SJCRH30 (cell line): Measurements from ENCODE around the gene ARG2. TPM values are rescaled to one million over a fixed set of nuclear protein-coding genes. Genes with fewer than 3 reads are reported as not detected.

Source experiments
- DNase-seq, 2 experiments: peaks; one replicate each; pipeline ENCODE4 v3.0.0-alpha.2; 2015 to 2020
- H3K27ac ChIP-seq: fragments of 250-450 bp; sonication (Bioruptor Pico); 2 replicates; pipeline ENCODE4 v1.5.1; 2020; ENCODE audit warnings: mild to moderate bottlenecking, moderate library complexity
- H3K27me3 ChIP-seq: fragments of 250-450 bp; sonication (Bioruptor Pico); 2 replicates; pipeline ENCODE4 v1.5.1; 2020; ENCODE audit warnings: mild to moderate bottlenecking, moderate library complexity
- H3K36me3 ChIP-seq: fragments of 250-450 bp; sonication (Bioruptor Pico); 2 replicates; pipeline ENCODE4 v1.5.1; 2020; ENCODE audit warnings: mild to moderate bottlenecking, moderate library complexity
- H3K4me1 ChIP-seq: fragments of 250-450 bp; sonication (Bioruptor Pico); 2 replicates; pipeline ENCODE4 v1.5.1; 2020; ENCODE audit warnings: mild to moderate bottlenecking, moderate library complexity
- H3K4me3 ChIP-seq: fragments of 250-450 bp; sonication (Bioruptor Pico); 2 replicates; pipeline ENCODE4 v1.5.1; 2020; ENCODE audit warnings: mild to moderate bottlenecking, moderate library complexity
- H3K9me3 ChIP-seq: fragments of 250-450 bp; sonication (Bioruptor Pico); replicated peaks from 2 replicates; pipeline ENCODE4 v1.5.1; 2020; ENCODE audit warnings: mild to moderate bottlenecking, moderate library complexity
- total RNA-seq: library from RNA; depleted of rRNA; stranded (reverse); fragments of >200 nt; shearing (Covaris generic); gene quantifications from 2 replicates; pipeline ENCODE4 v1.2.3, GENCODE V29; 2014

ARG2 gene
- total RNA-seq, 1 experiment from 2014 or later = 9.7 TPM

- Histone ChIP-seq H3K9me3 (no peaks in the 10 kb centered on the region; the same call in 1 of the 2 replicates), H3K27me3 (no peaks in the 10 kb centered on the region), H3K27ac (no peak overlapping the region), H3K4me1 (no peaks in the 10 kb centered on the region), H3K4me3 (no peak overlapping the region), H3K36me3 (no peaks in the 10 kb centered on the region)
- DNase-seq = no peak
Measured at GRCh38 chr14:67641480-67641879, 21.8 kb downstream of the ARG2 start.

- Histone ChIP-seq H3K9me3 (no peaks in the 10 kb centered on the region; the same call in 1 of the 2 replicates), H3K36me3 (no peaks in the 10 kb centered on the region), H3K4me3 (no peak overlapping the region), H3K27ac (no peak overlapping the region), H3K4me1 (no peaks in the 10 kb centered on the region), H3K27me3 (no peaks in the 10 kb centered on the region)
- no peak for DNase-seq
Measured at GRCh38 chr14:67641902-67642749, 22.4 kb downstream of the ARG2 start.

- Histone ChIP-seq H3K27me3 (no peaks in the 10 kb centered on the region), H3K36me3 (0 out of 2 replicates have a peak, but pooled peaks cover 2% of the 10 kb centered on the region), H3K4me3 (no peak overlapping the region), H3K27ac (no peak overlapping the region), H3K9me3 (no peaks in the 10 kb centered on the region; the same call in 1 of the 2 replicates), H3K4me1 (no peaks in the 10 kb centered on the region)
- no peak for DNase-seq
Measured at GRCh38 chr14:67643713-67644112, 24.0 kb downstream of the ARG2 start.

- no peak overlapping the region for H3K27ac ChIP-seq
- peaks cover 3% of the 10 kb centered on the region; the same call in 1 of the 2 replicates for H3K36me3 ChIP-seq
- H3K9me3 ChIP-seq = no peaks in the 10 kb centered on the region; the same call in 1 of the 2 replicates
- DNase-seq = no peak
- H3K4me3 ChIP-seq = no peak overlapping the region
- no peaks in the 10 kb centered on the region for H3K4me1 ChIP-seq
- H3K27me3 ChIP-seq = no peaks in the 10 kb centered on the region; the same call in 1 of the 2 replicates
Measured at GRCh38 chr14:67644428-67644827, 24.7 kb downstream of the ARG2 start.

GRCh38 chr14:67645414-67645813, 25.7 kb downstream of the ARG2 start:
- no peak overlapping the region for H3K4me3 ChIP-seq
- no peaks in the 10 kb centered on the region; the same call in 1 of the 2 replicates for H3K9me3 ChIP-seq
- H3K4me1 ChIP-seq = no peaks in the 10 kb centered on the region
- H3K36me3 ChIP-seq = peaks cover 8% of the 10 kb centered on the region; the same call in 1 of the 2 replicates
- no peak for DNase-seq
- H3K27ac ChIP-seq = no peak overlapping the region
- no peaks in the 10 kb centered on the region; the same call in 1 of the 2 replicates for H3K27me3 ChIP-seq

GRCh38 chr14:67646131-67646530, 26.4 kb downstream of the ARG2 start:
- Histone ChIP-seq H3K9me3 (no peaks in the 10 kb centered on the region), H3K27me3 (no peaks in the 10 kb centered on the region; the same call in 1 of the 2 replicates), H3K27ac (no peak overlapping the region), H3K4me1 (no peaks in the 10 kb centered on the region), H3K4me3 (no peak overlapping the region), H3K36me3 (peaks cover 12% of the 10 kb centered on the region; the same call in 1 of the 2 replicates)
- DNase-seq = no peak

GRCh38 chr14:67650151-67650550, 30.4 kb downstream of the ARG2 start:
- H3K4me3 ChIP-seq = no peak overlapping the region
- H3K9me3 ChIP-seq = no peaks in the 10 kb centered on the region
- H3K27ac ChIP-seq = no peak overlapping the region
- H3K4me1 ChIP-seq = peaks cover 5% of the 10 kb centered on the region
- H3K36me3 ChIP-seq = peaks cover 28% of the 10 kb centered on the region
- H3K27me3 ChIP-seq = no peaks in the 10 kb centered on the region; the same call in 1 of the 2 replicates
- no peak for DNase-seq

GRCh38 chr14:67650694-67651093, 31.0 kb downstream of the ARG2 start:
- Histone ChIP-seq H3K4me3 (no peak overlapping the region), H3K27ac (no peak overlapping the region), H3K36me3 (peaks cover 31% of the 10 kb centered on the region), H3K9me3 (no peaks in the 10 kb centered on the region), H3K27me3 (no peaks in the 10 kb centered on the region; the same call in 1 of the 2 replicates), H3K4me1 (peaks cover 5% of the 10 kb centered on the region)
- no peak for DNase-seq

- peaks cover 5% of the 10 kb centered on the region for H3K4me1 ChIP-seq
- H3K27me3 ChIP-seq = no peaks in the 10 kb centered on the region; the same call in 1 of the 2 replicates
- DNase-seq = no peak
- peaks cover 36% of the 10 kb centered on the region for H3K36me3 ChIP-seq
- no peaks in the 10 kb centered on the region for H3K9me3 ChIP-seq
- H3K4me3 ChIP-seq = no peak overlapping the region
- no peak overlapping the region for H3K27ac ChIP-seq
Measured at GRCh38 chr14:67652189-67652588, 32.5 kb downstream of the ARG2 start.

- peaks cover 5% of the 10 kb centered on the region for H3K4me1 ChIP-seq
- no peaks in the 10 kb centered on the region for H3K9me3 ChIP-seq
- H3K27ac ChIP-seq = no peak overlapping the region
- H3K36me3 ChIP-seq = peaks cover 39% of the 10 kb centered on the region
- no peaks in the 10 kb centered on the region; the same call in 1 of the 2 replicates for H3K27me3 ChIP-seq
- DNase-seq = peak; percentile 24 to 47
- no peak overlapping the region for H3K4me3 ChIP-seq
Measured at GRCh38 chr14:67653651-67654280, 34.0 kb downstream of the ARG2 start.

- DNase-seq = no peak
- H3K27ac ChIP-seq = no peak overlapping the region
- no peak overlapping the region for H3K4me3 ChIP-seq
- no peaks in the 10 kb centered on the region for H3K4me1 ChIP-seq
- no peaks in the 10 kb centered on the region for H3K27me3 ChIP-seq
- H3K36me3 ChIP-seq = no peaks in the 10 kb centered on the region; the same call in 1 of the 2 replicates
- no peaks in the 10 kb centered on the region for H3K9me3 ChIP-seq
Measured at GRCh38 chr14:67663633-67664032, 43.9 kb downstream of the ARG2 start.

- H3K4me1 ChIP-seq = no peaks in the 10 kb centered on the region
- no peak overlapping the region for H3K4me3 ChIP-seq
- H3K9me3 ChIP-seq = no peaks in the 10 kb centered on the region
- H3K36me3 ChIP-seq = no peaks in the 10 kb centered on the region
- H3K27me3 ChIP-seq = no peaks in the 10 kb centered on the region
- no peak overlapping the region for H3K27ac ChIP-seq
- no peak for DNase-seq
Measured at GRCh38 chr14:67665868-67666267, 46.1 kb downstream of the ARG2 start.

GRCh38 chr14:67666750-67667449, 47.2 kb downstream of the ARG2 start:
- Histone ChIP-seq H3K27ac (no peak overlapping the region), H3K36me3 (no peaks in the 10 kb centered on the region), H3K4me3 (no peak overlapping the region), H3K4me1 (no peaks in the 10 kb centered on the region), H3K9me3 (no peaks in the 10 kb centered on the region), H3K27me3 (no peaks in the 10 kb centered on the region)
- DNase-seq = peak; percentile 23 to 69

- no peak overlapping the region for H3K4me3 ChIP-seq
- no peaks in the 10 kb centered on the region for H3K36me3 ChIP-seq
- no peaks in the 10 kb centered on the region for H3K27me3 ChIP-seq
- H3K4me1 ChIP-seq = no peaks in the 10 kb centered on the region; the same call in 1 of the 2 replicates
- no peak for DNase-seq
- no peak overlapping the region for H3K27ac ChIP-seq
- no peaks in the 10 kb centered on the region for H3K9me3 ChIP-seq
Measured at GRCh38 chr14:67668559-67668958, 48.8 kb downstream of the ARG2 start.
